ENCODE data around the gene TAS2R38.
"Not testable (repeated sequence)": the region's sequence is repeated elsewhere in the genome, so short reads cannot be mapped to it uniquely, and the experiment has no call there.

The TAS2R38 gene

GRCh38 chr7:141991140-141991539 lies 17.6 kb upstream of the TAS2R38 start:
- H3K27ac ChIP-seq: no peak overlapping the region

GRCh38 chr7:141990011-141990725 lies 16.6 kb upstream of the TAS2R38 start:
- no peak for TF ChIP-seq CTCF (conservative IDR thresholded peaks at IDR 0.05)
- no peak for TF ChIP-seq ZFX (IDR thresholded peaks at IDR 0.05)
- H3K27ac ChIP-seq: no peak overlapping the region

More at GRCh38 chr7:141991140-141991539, 17.6 kb upstream of the TAS2R38 start:
- TF ChIP-seq ZFX (IDR thresholded peaks at IDR 0.05): no peak
- TF ChIP-seq CTCF (conservative IDR thresholded peaks at IDR 0.05): no peak

- H3K27ac ChIP-seq: not testable (repeated sequence)
Measured at GRCh38 chr7:141987803-141988202, 14.2 kb upstream of the TAS2R38 start.

GRCh38 chr7:141986923-141987322 lies 13.3 kb upstream of the TAS2R38 start:
- no peak overlapping the region for H3K27ac ChIP-seq
- TF ChIP-seq CTCF (conservative IDR thresholded peaks at IDR 0.05): no peak
- no peak for TF ChIP-seq ZFX (IDR thresholded peaks at IDR 0.05)

- not testable (repeated sequence) for H3K27ac ChIP-seq
Measured at GRCh38 chr7:141985926-141986325, 12.4 kb upstream of the TAS2R38 start.

- TF ChIP-seq ZFX (IDR thresholded peaks at IDR 0.05): no peak
- no peak for TF ChIP-seq CTCF (conservative IDR thresholded peaks at IDR 0.05)
- H3K27ac ChIP-seq: no peak overlapping the region
Measured at GRCh38 chr7:141979568-141979967, 6.0 kb upstream of the TAS2R38 start.

GRCh38 chr7:141978351-141978750 lies 4.8 kb upstream of the TAS2R38 start:
- TF ChIP-seq ZFX (IDR thresholded peaks at IDR 0.05): no peak
- no peak for TF ChIP-seq CTCF (conservative IDR thresholded peaks at IDR 0.05)
- H3K27ac ChIP-seq: no peak overlapping the region

GRCh38 chr7:141976524-141977245 lies 3.1 kb upstream of the TAS2R38 start:
- TF ChIP-seq CTCF (conservative IDR thresholded peaks at IDR 0.05): peak; percentile 78
- TF ChIP-seq ZFX (IDR thresholded peaks at IDR 0.05): no peak
- H3K27ac ChIP-seq: no peak overlapping the region
